Left lung (tissue), 10 donors: ENCODE measurements around the gene PLA2G2E. TPM values are rescaled to one million over a fixed set of nuclear protein-coding genes. Genes with fewer than 3 reads are reported as not detected.

Source experiments
- ATAC-seq: fragments of 200-7000 bp; cut with Tn5 transposase; one replicate; pipeline ENCODE4 v1.9.1; 2020; ENCODE audit warnings: moderate library complexity
- DNase-seq, 4 donors: peaks; one replicate each; pipeline ENCODE4 v3.0.0-alpha.2; 2013 to 2020
- H3K27ac ChIP-seq, 2 donors: fragments of 200-600 bp; sonication (generic) in 1 of 2; one replicate each; pipeline versions ENCODE4 v1.5.0 to v1.8.0; 2020 to 2021
- H3K27me3 ChIP-seq, 2 donors: fragments of 200-600 bp; sonication (generic) in 1 of 2; one replicate each; pipeline versions ENCODE4 v1.5.0 to v1.8.0; 2020 to 2021
- H3K36me3 ChIP-seq, 2 donors: fragments of 200-600 bp; sonication (generic) in 1 of 2; one replicate each; pipeline versions ENCODE4 v1.5.0 to v1.8.0; 2020 to 2021
- H3K4me1 ChIP-seq, 2 donors: fragments of 200-600 bp; one replicate each; pipeline ENCODE4 v1.8.0; 2021
- H3K4me3 ChIP-seq, 2 donors: fragments of 200-600 bp; sonication (generic) in 1 of 2; one replicate each; pipeline versions ENCODE4 v1.5.0 to v1.8.0; 2020 to 2021; ENCODE audit warnings: mild to moderate bottlenecking in 1 of 2
- H3K9me3 ChIP-seq, 2 donors: fragments of 200-600 bp; sonication (generic) in 1 of 2; one replicate each; pipeline versions ENCODE4 v1.5.0 to v1.8.0; 2020 to 2021
- intact Hi-C, 2 donors: fragments of 100-400 bp; cut with DNase I; formaldehyde crosslinking; loops; one replicate each; pipeline versions ENCODE4 v1.11.2 to v1.14.2; 2022
- polyA plus RNA-seq, 6 donors: library from polyadenylated mRNA; unstranded; fragments of 120-200 nt; gene quantifications; one replicate each; pipeline ENCODE4 v1.2.1, GENCODE V29; 2013; ENCODE audit not compliant: insufficient read length in 6 of 6
- total RNA-seq, 2 donors: library from RNA; stranded (reverse); fragmentation: NEBNext Ultra II Directional; extraction: Animal tissue kit (Norgen Biotek cat#: 25700); gene quantifications; one replicate each; pipeline ENCODE4 v1.2.1, GENCODE V29; 2021
- TF ChIP-seq, protein P1 (sequence below), 2 donors: fragments of 200-600 bp; sonication (generic) in 1 of 2; IDR thresholded peaks; one replicate each; pipeline versions ENCODE4 v1.5.0 to v1.8.0; 2021; ENCODE audit warnings: antibody characterized with exemption in 2 of 2
- donor health status: DM: no; HTN: yes; CAD: no.
- donor health status: DM: no; HTN: no; CAD: no.

PLA2G2E gene
- total and polyA plus RNA-seq, 8 donors, result not detected

DNA sequence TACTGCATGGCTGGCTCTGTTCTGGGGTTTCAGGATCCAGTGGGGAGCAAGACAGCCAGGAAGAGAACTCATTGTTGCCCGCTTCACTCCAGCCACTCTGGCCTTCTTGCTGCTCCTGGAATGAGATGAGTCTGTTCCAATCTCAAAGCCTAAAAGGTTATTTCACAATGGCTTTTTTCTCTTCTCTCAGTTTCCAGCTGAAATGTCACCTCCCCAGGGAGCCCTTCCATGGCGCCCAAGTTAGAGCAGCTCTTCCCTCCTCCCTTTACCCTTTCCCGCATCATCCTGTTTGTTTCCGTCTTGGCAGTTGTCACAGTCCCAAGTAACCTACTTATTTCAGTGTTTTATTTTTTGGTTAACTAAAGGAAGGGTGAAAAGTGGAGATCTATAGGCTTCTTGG is 40.2 kb upstream of the PLA2G2E start:
- TF ChIP-seq, protein P1, sequence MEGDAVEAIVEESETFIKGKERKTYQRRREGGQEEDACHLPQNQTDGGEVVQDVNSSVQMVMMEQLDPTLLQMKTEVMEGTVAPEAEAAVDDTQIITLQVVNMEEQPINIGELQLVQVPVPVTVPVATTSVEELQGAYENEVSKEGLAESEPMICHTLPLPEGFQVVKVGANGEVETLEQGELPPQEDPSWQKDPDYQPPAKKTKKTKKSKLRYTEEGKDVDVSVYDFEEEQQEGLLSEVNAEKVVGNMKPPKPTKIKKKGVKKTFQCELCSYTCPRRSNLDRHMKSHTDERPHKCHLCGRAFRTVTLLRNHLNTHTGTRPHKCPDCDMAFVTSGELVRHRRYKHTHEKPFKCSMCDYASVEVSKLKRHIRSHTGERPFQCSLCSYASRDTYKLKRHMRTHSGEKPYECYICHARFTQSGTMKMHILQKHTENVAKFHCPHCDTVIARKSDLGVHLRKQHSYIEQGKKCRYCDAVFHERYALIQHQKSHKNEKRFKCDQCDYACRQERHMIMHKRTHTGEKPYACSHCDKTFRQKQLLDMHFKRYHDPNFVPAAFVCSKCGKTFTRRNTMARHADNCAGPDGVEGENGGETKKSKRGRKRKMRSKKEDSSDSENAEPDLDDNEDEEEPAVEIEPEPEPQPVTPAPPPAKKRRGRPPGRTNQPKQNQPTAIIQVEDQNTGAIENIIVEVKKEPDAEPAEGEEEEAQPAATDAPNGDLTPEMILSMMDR (IDR thresholded peaks at IDR 0.05), result no peak
- intact Hi-C loops, result no loop called here
- ATAC-seq (no peak), DNase-seq (no peak)
- Histone ChIP-seq H3K9me3 (no peaks in the 10 kb centered on the region), H3K27me3 (peaks cover 0 to 30% of the 10 kb centered on the region in 2 donors), H3K36me3 (no peaks in the 10 kb centered on the region), H3K27ac (no peak overlapping the region), H3K4me1 (no peaks in the 10 kb centered on the region), H3K4me3 (no peak overlapping the region)

- TF ChIP-seq, protein P1 (IDR thresholded peaks at IDR 0.05), result no peak
- Histone ChIP-seq H3K9me3 (no peaks in the 10 kb centered on the region), H3K27ac (no peak overlapping the region), H3K4me1 (no peaks in the 10 kb centered on the region), H3K4me3 (no peak overlapping the region), H3K27me3 (peaks cover 0 to 31% of the 10 kb centered on the region in 2 donors), H3K36me3 (no peaks in the 10 kb centered on the region)
- DNase-seq (no peak), ATAC-seq (no peak)
- intact Hi-C loops, result no loop called here
Measured at GRCh38 chr1:19960591-19960990, 37.2 kb upstream of the PLA2G2E start.

DNA sequence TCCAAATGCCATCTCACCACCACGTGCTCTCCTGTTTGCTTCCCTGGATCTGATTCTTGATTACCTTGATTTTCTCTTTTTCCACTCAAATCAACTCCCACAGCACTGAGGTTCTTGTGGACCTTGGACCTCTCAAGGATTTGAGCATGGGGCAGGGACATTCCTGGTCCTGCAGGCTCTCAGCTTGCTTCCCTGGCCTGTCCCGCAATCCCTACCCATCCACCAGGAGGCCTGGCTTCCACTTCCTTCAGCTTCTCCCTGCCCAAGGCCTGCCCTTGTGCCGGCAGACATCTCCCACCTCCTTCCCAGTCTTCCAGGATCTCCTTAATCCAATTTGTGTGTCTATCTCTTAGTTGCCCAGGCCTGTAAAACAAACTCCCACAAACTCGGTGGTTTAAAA is 34.4 kb upstream of the PLA2G2E start:
- no peaks in the 10 kb centered on the region for H3K9me3 ChIP-seq
- DNase-seq (no peak), ATAC-seq (no peak)
- intact Hi-C loops, result no loop called here
- H3K27ac ChIP-seq, result no peak overlapping the region
- no peaks in the 10 kb centered on the region for H3K4me1 ChIP-seq
- peaks cover 0 to 25% of the 10 kb centered on the region in 2 donors for H3K27me3 ChIP-seq
- H3K4me3 ChIP-seq, result no peak overlapping the region
- H3K36me3 ChIP-seq, result no peaks in the 10 kb centered on the region
- TF ChIP-seq, protein P1 (IDR thresholded peaks at IDR 0.05), result no peak

- Histone ChIP-seq H3K4me3 (no peak overlapping the region), H3K4me1 (no peaks in the 10 kb centered on the region), H3K27me3 (peaks cover 0 to 10% of the 10 kb centered on the region in 2 donors), H3K9me3 (no peaks in the 10 kb centered on the region), H3K36me3 (no peaks in the 10 kb centered on the region), H3K27ac (no peak overlapping the region)
- intact Hi-C loops, result no loop called here
- DNase-seq, result no peak
- no peak for ATAC-seq
- TF ChIP-seq, protein P1 (IDR thresholded peaks at IDR 0.05), result no peak
Measured at GRCh38 chr1:19955534-19956170, 32.2 kb upstream of the PLA2G2E start.

GRCh38 chr1:19954059-19954458 is 30.6 kb upstream of the PLA2G2E start:
- intact Hi-C loops, result no loop called here
- ATAC-seq (no peak), DNase-seq (no peak)
- Histone ChIP-seq H3K4me3 (no peak overlapping the region), H3K27me3 (peaks cover 0 to 13% of the 10 kb centered on the region in 2 donors), H3K36me3 (no peaks in the 10 kb centered on the region), H3K9me3 (no peaks in the 10 kb centered on the region), H3K4me1 (no peaks in the 10 kb centered on the region), H3K27ac (no peak overlapping the region)
- TF ChIP-seq, protein P1 (IDR thresholded peaks at IDR 0.05), result no peak
